Chondrocyte (in vitro differentiated cells): Measurements from ENCODE around the gene LGALS12. TPM values are rescaled to one million over a fixed set of nuclear protein-coding genes. Genes with fewer than 3 reads are reported as not detected.
"Not testable (repeated sequence)": the region's sequence is repeated elsewhere in the genome, so short reads cannot be mapped to it uniquely, and the experiment has no call there.

ENCODE experiments used
- DNase-seq: peaks from one replicate; pipeline ENCODE4 v3.0.0; 2021; ENCODE audit warnings: mixed read lengths, low spot score
- H3K27ac Mint-ChIP-seq: one replicate; pipeline ENCODE4 v1.8.0; 2021; ENCODE audit warnings: mild to moderate bottlenecking, moderate library complexity, mixed read lengths; ENCODE audit not compliant: unreplicated experiment
- H3K27me3 Mint-ChIP-seq: 2 replicates; pipeline ENCODE4 v1.8.0; 2021; ENCODE audit warnings: low read depth, mixed read lengths
- H3K36me3 Mint-ChIP-seq: 2 replicates; pipeline ENCODE4 v1.8.0; 2021; ENCODE audit warnings: low read depth, mixed read lengths
- H3K4me1 Mint-ChIP-seq: 2 replicates; pipeline ENCODE4 v1.8.0; 2021; ENCODE audit warnings: low read depth, mild to moderate bottlenecking, mixed read lengths
- H3K4me3 Mint-ChIP-seq: one replicate; pipeline ENCODE4 v1.8.0; 2021; ENCODE audit warnings: mild to moderate bottlenecking, moderate library complexity, mixed read lengths; ENCODE audit not compliant: unreplicated experiment
- H3K9me3 Mint-ChIP-seq: 2 replicates; pipeline ENCODE4 v1.8.0; 2021; ENCODE audit warnings: low read depth, mixed read lengths
- total RNA-seq: library from RNA; stranded (reverse); gene quantifications from 3 replicates; pipeline ENCODE4 v1.2.1, GENCODE V29; 2021
- TF ChIP-seq, protein P1 (sequence below): fragments of 200-600 bp; sonication (generic); IDR thresholded peaks from 2 replicates; pipeline ENCODE4 v1.5.0; 2021; ENCODE audit warnings: antibody characterized with exemption, mild to moderate bottlenecking, moderate library complexity

LGALS12 gene
- total RNA-seq, 1 donor from 2014 or later = not detected

GRCh38 chr11:63548178-63548577 is 42.3 kb downstream of the LGALS12 start:
- no peaks in the 10 kb centered on the region for H3K36me3 Mint-ChIP-seq
- DNase-seq = no peak
- H3K9me3 Mint-ChIP-seq = no peaks in the 10 kb centered on the region
- peaks cover 20% of the 10 kb centered on the region for H3K27me3 Mint-ChIP-seq
- H3K4me1 Mint-ChIP-seq = no peaks in the 10 kb centered on the region
- TF ChIP-seq, protein P1, sequence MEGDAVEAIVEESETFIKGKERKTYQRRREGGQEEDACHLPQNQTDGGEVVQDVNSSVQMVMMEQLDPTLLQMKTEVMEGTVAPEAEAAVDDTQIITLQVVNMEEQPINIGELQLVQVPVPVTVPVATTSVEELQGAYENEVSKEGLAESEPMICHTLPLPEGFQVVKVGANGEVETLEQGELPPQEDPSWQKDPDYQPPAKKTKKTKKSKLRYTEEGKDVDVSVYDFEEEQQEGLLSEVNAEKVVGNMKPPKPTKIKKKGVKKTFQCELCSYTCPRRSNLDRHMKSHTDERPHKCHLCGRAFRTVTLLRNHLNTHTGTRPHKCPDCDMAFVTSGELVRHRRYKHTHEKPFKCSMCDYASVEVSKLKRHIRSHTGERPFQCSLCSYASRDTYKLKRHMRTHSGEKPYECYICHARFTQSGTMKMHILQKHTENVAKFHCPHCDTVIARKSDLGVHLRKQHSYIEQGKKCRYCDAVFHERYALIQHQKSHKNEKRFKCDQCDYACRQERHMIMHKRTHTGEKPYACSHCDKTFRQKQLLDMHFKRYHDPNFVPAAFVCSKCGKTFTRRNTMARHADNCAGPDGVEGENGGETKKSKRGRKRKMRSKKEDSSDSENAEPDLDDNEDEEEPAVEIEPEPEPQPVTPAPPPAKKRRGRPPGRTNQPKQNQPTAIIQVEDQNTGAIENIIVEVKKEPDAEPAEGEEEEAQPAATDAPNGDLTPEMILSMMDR = no peak
- H3K27ac Mint-ChIP-seq = no peak overlapping the region
- no peak overlapping the region for H3K4me3 Mint-ChIP-seq

- DNase-seq = no peak
- Mint-ChIP-seq H3K4me3 (no peak overlapping the region), H3K9me3 (no peaks in the 10 kb centered on the region), H3K27ac (no peak overlapping the region), H3K4me1 (peaks cover 4% of the 10 kb centered on the region), H3K27me3 (peaks cover 10% of the 10 kb centered on the region), H3K36me3 (no peaks in the 10 kb centered on the region)
- TF ChIP-seq, protein P1 = no peak
Observed at GRCh38 chr11:63549411-63549810, 43.5 kb downstream of the LGALS12 start.

DNA sequence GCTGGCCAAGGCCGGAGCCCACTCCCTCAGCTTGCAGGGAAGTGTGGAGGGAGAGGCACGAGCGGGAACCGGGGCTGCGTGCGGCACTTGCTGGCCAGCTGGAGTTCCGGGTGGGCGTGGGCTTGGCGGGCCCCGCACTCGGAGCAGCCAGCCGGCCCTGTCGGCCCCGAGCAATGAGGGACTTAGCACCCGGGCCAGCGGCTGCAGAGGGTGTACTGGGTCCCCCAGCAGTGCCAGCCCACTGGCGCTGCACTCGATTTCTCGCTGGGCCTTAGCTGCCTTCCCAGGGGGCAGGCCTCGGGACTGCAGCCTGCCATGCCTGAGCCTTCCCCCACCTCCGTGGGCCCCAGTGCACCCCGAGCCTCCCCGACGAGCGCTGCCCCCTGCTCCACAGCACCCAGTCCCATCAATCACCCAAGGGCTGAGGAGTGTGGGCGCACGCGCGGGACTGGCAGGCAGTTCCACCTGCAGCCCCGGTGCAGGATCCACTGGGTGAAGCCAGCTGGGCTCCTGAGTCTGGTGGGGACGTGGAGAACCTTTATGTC is 44.3 kb downstream of the LGALS12 start:
- H3K27me3 Mint-ChIP-seq, DNase-seq, H3K4me1 Mint-ChIP-seq, H3K4me3 Mint-ChIP-seq, H3K36me3 Mint-ChIP-seq, H3K9me3 Mint-ChIP-seq, H3K27ac Mint-ChIP-seq: not testable (repeated sequence)

DNA sequence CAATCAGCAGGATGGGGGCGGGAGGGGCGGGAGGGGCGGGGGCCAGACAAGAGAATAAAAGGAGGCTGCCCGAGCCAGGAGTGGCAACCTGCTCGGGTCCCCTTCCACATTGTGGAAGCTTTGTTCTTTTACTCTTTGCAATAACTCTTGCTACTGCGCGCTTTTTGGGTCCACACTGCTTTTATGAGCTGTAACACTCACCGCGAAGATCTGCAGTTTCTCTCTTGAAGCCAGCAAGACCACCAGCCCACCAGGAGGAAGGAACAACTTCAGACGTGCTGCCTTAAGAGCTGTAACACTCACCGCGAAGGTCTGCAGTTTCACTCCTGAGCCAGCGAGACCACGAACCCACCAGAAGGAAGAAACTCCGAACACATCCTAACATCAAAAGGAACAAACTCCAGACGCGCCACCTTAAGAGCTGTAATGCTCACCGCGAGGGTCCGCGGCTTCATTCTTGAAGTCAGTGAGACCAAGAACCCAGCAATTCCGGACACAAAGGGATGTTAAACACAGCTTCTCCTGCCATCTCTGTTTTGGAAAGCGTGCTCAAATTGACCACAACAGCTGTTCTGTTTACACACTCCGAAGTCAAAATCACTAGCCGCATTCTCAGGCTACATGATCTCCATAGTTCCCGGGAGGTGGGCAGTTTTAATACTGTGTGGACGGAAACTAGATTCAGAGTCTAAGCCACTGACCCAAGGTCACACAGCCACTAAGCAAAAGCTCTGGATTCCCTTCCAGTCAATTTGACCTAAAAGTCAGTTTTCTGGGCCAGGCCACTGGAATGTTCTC is 45.4 kb downstream of the LGALS12 start:
- TF ChIP-seq, protein P1 = no peak
- H3K4me3 Mint-ChIP-seq = no peak overlapping the region
- no peak overlapping the region for H3K27ac Mint-ChIP-seq
- H3K4me1 Mint-ChIP-seq = peaks cover 4% of the 10 kb centered on the region
- H3K9me3 Mint-ChIP-seq = no peaks in the 10 kb centered on the region
- no peak for DNase-seq
- H3K27me3 Mint-ChIP-seq = peaks cover 17% of the 10 kb centered on the region
- H3K36me3 Mint-ChIP-seq = no peaks in the 10 kb centered on the region

DNA sequence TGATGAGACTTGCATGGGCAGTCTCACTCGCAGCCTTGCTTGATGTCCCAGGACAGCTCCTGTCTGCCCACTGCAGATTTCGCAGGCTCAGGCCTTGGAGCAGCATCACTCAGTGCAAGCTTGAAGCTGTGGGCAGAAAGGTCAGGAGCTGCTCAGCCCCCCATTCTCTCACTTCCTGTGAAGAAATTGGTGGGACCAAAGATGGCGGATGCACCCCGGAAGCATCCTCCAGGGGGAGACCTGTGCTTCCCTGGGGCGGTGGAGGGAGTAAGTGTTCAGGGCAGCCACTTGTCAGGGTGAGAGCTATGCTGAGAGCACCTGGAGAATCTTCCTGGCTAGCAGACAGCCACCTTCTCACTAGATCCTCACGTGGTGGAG is 46.0 kb downstream of the LGALS12 start:
- no peak for DNase-seq

More for the DNA sequence above, 46.0 kb downstream of the LGALS12 start:
- H3K27ac Mint-ChIP-seq = no peak overlapping the region
- H3K27me3 Mint-ChIP-seq = peaks cover 23% of the 10 kb centered on the region
- no peaks in the 10 kb centered on the region for H3K36me3 Mint-ChIP-seq
- peaks cover 4% of the 10 kb centered on the region for H3K4me1 Mint-ChIP-seq
- no peaks in the 10 kb centered on the region for H3K9me3 Mint-ChIP-seq
- no peak overlapping the region for H3K4me3 Mint-ChIP-seq
- TF ChIP-seq, protein P1 = no peak
